ENCODE measurements around the gene TOE1.

TOE1 gene

GRCh38 chr1:45378184-45378583 lies 38.2 kb downstream of the TOE1 start:
- peaks cover 20% of the 10 kb centered on the region for H3K4me1 ChIP-seq (ENCODE audit: low read depth, poor library complexity, severe bottlenecking)
- H2AFZ ChIP-seq (ENCODE audit: low read depth) = no peak overlapping the region
- H3K27ac ChIP-seq = no peak overlapping the region
- TF ChIP-seq, protein P1, sequence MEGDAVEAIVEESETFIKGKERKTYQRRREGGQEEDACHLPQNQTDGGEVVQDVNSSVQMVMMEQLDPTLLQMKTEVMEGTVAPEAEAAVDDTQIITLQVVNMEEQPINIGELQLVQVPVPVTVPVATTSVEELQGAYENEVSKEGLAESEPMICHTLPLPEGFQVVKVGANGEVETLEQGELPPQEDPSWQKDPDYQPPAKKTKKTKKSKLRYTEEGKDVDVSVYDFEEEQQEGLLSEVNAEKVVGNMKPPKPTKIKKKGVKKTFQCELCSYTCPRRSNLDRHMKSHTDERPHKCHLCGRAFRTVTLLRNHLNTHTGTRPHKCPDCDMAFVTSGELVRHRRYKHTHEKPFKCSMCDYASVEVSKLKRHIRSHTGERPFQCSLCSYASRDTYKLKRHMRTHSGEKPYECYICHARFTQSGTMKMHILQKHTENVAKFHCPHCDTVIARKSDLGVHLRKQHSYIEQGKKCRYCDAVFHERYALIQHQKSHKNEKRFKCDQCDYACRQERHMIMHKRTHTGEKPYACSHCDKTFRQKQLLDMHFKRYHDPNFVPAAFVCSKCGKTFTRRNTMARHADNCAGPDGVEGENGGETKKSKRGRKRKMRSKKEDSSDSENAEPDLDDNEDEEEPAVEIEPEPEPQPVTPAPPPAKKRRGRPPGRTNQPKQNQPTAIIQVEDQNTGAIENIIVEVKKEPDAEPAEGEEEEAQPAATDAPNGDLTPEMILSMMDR (conservative IDR thresholded peaks at IDR 0.05; ENCODE audit: low read depth, low read length) = no peak
- no peaks in the 10 kb centered on the region for H4K20me1 ChIP-seq (ENCODE audit: insufficient read depth)
- no peak overlapping the region for H3K4me3 ChIP-seq (IDR thresholded peaks at IDR 0.05; ENCODE audit: insufficient read depth, low read depth, low read length)
- no peak overlapping the region for H3K9ac ChIP-seq
- no peaks in the 10 kb centered on the region for H3K36me3 ChIP-seq (ENCODE audit: insufficient read depth)
- H3K79me2 ChIP-seq (ENCODE audit: insufficient read depth, low read depth) = no peaks in the 10 kb centered on the region
- H3K4me2 ChIP-seq = no peak overlapping the region
- H3K27me3 ChIP-seq (ENCODE audit: insufficient read depth, low read depth) = no peaks in the 10 kb centered on the region

GRCh38 chr1:45379524-45379923 lies 39.6 kb downstream of the TOE1 start:
- Histone ChIP-seq H3K27me3 (ENCODE audit: insufficient read depth, low read depth) (no peaks in the 10 kb centered on the region), H3K9ac (no peak overlapping the region), H3K4me2 (no peak overlapping the region), H3K27ac (no peak overlapping the region), H3K36me3 (ENCODE audit: insufficient read depth) (no peaks in the 10 kb centered on the region), H4K20me1 (ENCODE audit: insufficient read depth) (no peaks in the 10 kb centered on the region), H3K4me3 (IDR thresholded peaks at IDR 0.05; ENCODE audit: insufficient read depth, low read depth, low read length) (no peak overlapping the region), H3K4me1 (ENCODE audit: low read depth, poor library complexity, severe bottlenecking) (peaks cover 14% of the 10 kb centered on the region), H2AFZ (ENCODE audit: low read depth) (no peak overlapping the region), H3K79me2 (ENCODE audit: insufficient read depth, low read depth) (no peaks in the 10 kb centered on the region)
- TF ChIP-seq, protein P1 (conservative IDR thresholded peaks at IDR 0.05; ENCODE audit: low read depth, low read length) = no peak

DNA sequence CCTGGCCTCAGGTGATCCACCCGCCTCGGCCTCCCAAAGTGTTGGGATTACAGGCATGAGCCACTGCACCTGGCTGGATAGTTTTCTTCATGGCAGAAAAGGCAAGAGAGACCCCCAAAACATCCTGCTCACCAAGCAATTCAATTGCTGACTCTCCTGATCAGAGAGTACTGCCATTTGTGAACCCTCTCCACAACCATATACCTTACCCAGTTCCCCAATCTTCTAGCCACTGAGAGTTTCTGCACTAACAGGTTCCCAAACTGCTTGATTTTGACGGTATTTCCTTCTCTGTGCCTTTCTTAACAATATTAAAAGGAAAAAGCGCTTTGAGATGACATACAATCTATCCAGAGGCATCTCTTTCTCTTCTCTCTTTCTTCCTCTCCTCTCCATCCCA lies 40.2 kb downstream of the TOE1 start:
- Histone ChIP-seq H3K27ac (no peak overlapping the region), H3K36me3 (ENCODE audit: insufficient read depth) (no peaks in the 10 kb centered on the region), H3K4me3 (IDR thresholded peaks at IDR 0.05; ENCODE audit: insufficient read depth, low read depth, low read length) (no peak overlapping the region), H2AFZ (ENCODE audit: low read depth) (no peak overlapping the region), H4K20me1 (ENCODE audit: insufficient read depth) (no peaks in the 10 kb centered on the region), H3K9ac (no peak overlapping the region), H3K27me3 (ENCODE audit: insufficient read depth, low read depth) (no peaks in the 10 kb centered on the region), H3K4me1 (ENCODE audit: low read depth, poor library complexity, severe bottlenecking) (peaks cover 14% of the 10 kb centered on the region), H3K79me2 (ENCODE audit: insufficient read depth, low read depth) (no peaks in the 10 kb centered on the region), H3K4me2 (no peak overlapping the region)
- TF ChIP-seq, protein P1 (conservative IDR thresholded peaks at IDR 0.05; ENCODE audit: low read depth, low read length) = no peak

DNA sequence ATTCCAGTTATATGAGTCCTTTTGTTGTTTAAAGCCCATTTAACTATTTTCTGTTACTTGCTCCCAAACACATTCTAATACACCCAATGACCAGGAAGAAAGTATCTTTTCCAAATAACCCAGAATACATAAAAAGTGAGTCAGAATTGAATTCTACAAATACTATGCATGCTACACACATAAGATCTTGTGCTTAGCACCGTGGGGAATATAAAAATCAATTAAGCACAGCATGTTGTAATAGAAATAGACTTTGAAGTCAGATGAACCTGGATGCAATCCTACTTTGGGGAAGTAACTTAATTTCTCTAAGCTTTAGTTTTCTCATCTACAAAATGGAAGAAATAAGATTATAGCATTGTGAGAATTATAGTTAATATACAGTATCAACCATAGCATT lies 40.8 kb downstream of the TOE1 start:
- Histone ChIP-seq H3K4me3 (IDR thresholded peaks at IDR 0.05; ENCODE audit: insufficient read depth, low read depth, low read length) (no peak overlapping the region), H2AFZ (ENCODE audit: low read depth) (no peak overlapping the region), H3K4me2 (no peak overlapping the region), H3K36me3 (ENCODE audit: insufficient read depth) (no peaks in the 10 kb centered on the region), H3K27me3 (ENCODE audit: insufficient read depth, low read depth) (no peaks in the 10 kb centered on the region), H3K9ac (no peak overlapping the region), H4K20me1 (ENCODE audit: insufficient read depth) (no peaks in the 10 kb centered on the region), H3K27ac (no peak overlapping the region), H3K79me2 (ENCODE audit: insufficient read depth, low read depth) (no peaks in the 10 kb centered on the region), H3K4me1 (ENCODE audit: low read depth, poor library complexity, severe bottlenecking) (peaks cover 8% of the 10 kb centered on the region)
- TF ChIP-seq, protein P1 (conservative IDR thresholded peaks at IDR 0.05; ENCODE audit: low read depth, low read length) = no peak

All from KMS-11 (cell line).